Cardiac muscle cell (in vitro differentiated cells and primary cell): ENCODE results near the gene TAF4B. TPM values are rescaled to one million over a fixed set of nuclear protein-coding genes. Genes with fewer than 3 reads are reported as not detected.

Experiments
- DNase-seq, 2 donors: peaks; one replicate each; pipeline versions ENCODE4 v3.0.0 to v3.0.0-alpha.2; 2010 to 2017; ENCODE audit warnings: low read depth in 1 of 2, low spot score in 1 of 2
- H3K27ac ChIP-seq: fragments of 200-600 bp; sonication (generic); 2 replicates; pipeline ENCODE4 v1.5.1; 2016
- H3K27me3 ChIP-seq: fragments of 200-600 bp; sonication (generic); 2 replicates; pipeline ENCODE4 v1.6.0; 2016; ENCODE audit warnings: control low read depth
- H3K36me3 ChIP-seq: fragments of 200-600 bp; sonication (generic); 2 replicates; pipeline ENCODE4 v1.5.1; 2016; ENCODE audit warnings: control low read depth
- H3K4me1 ChIP-seq: fragments of 200-600 bp; sonication (generic); 2 replicates; pipeline ENCODE4 v1.8.1; 2017; ENCODE audit warnings: low read depth, mild to moderate bottlenecking, mixed run types
- H3K4me3 ChIP-seq: fragments of 200-600 bp; sonication (generic); 2 replicates; pipeline ENCODE4 v1.5.1; 2016; ENCODE audit warnings: mild to moderate bottlenecking
- H3K9me3 ChIP-seq: fragments of 200-600 bp; sonication (generic); 2 replicates; pipeline ENCODE4 v1.5.1; 2017; ENCODE audit warnings: low read depth, mild to moderate bottlenecking, control low read depth
- polyA plus RNA-seq: library from polyadenylated mRNA; unstranded; fragments of >200 nt; fragmentation: Nextera tagmentation; extraction: Ambion mirVana; gene quantifications from 2 replicates; pipeline ENCODE4 v1.2.1, GENCODE V29; 2016
- total RNA-seq: library from RNA; depleted of rRNA; stranded (reverse); fragments of >200 nt; gene quantifications from 2 replicates; pipeline ENCODE4 v1.2.3, GENCODE V29; 2016
- TF ChIP-seq, protein P1 (sequence below): IDR thresholded peaks from 2 replicates; pipeline ENCODE4 v1.5.1; 2012; ENCODE audit warnings: low read depth, mild to moderate bottlenecking, low read length

TAF4B gene
- total and polyA plus RNA-seq, 2 experiments from 2014 or later, result 1.5 to 8.2 TPM

DNA sequence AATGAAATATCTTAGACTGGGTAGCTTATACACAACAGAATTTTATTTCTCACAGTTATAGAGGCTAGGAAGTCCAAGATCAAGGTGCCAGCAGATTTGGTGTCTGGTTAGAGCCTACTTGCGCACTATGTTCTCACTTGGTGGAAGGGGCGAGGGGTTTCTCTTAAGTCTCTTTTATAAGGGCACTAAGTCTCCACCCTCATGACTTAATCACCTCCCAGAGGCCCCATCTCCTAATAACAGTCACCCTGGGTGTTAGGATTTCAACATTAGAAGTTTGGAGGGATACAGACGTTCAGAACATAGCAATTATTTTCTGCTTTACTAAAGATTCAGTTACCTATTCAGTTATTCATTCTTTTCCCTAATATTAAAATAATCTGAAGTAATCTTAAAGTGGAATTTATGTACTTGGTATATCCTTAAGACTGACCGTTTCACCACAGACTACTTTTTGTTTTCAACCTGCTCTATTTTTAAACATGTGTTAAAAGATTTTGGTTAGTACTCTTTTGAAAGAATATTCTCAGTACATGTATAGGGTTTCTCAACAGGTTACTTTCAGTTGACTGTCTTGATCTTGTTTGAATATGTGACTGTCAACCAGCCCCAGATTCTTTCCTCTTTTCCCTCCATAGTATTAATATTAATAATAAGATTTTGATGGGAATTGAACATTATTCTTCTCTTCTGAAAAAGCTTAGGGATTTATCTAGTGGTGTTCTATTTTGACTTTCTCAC, 130.0 kb downstream of the TAF4B start:
- no peaks in the 10 kb centered on the region for H3K9me3 ChIP-seq
- TF ChIP-seq, protein P1, sequence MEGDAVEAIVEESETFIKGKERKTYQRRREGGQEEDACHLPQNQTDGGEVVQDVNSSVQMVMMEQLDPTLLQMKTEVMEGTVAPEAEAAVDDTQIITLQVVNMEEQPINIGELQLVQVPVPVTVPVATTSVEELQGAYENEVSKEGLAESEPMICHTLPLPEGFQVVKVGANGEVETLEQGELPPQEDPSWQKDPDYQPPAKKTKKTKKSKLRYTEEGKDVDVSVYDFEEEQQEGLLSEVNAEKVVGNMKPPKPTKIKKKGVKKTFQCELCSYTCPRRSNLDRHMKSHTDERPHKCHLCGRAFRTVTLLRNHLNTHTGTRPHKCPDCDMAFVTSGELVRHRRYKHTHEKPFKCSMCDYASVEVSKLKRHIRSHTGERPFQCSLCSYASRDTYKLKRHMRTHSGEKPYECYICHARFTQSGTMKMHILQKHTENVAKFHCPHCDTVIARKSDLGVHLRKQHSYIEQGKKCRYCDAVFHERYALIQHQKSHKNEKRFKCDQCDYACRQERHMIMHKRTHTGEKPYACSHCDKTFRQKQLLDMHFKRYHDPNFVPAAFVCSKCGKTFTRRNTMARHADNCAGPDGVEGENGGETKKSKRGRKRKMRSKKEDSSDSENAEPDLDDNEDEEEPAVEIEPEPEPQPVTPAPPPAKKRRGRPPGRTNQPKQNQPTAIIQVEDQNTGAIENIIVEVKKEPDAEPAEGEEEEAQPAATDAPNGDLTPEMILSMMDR, result no peak
- no peaks in the 10 kb centered on the region for H3K4me1 ChIP-seq
- no peak overlapping the region for H3K4me3 ChIP-seq
- no peak for DNase-seq
- H3K27ac ChIP-seq, result no peak overlapping the region
- H3K36me3 ChIP-seq, result no peaks in the 10 kb centered on the region
- H3K27me3 ChIP-seq, result no peaks in the 10 kb centered on the region

DNA sequence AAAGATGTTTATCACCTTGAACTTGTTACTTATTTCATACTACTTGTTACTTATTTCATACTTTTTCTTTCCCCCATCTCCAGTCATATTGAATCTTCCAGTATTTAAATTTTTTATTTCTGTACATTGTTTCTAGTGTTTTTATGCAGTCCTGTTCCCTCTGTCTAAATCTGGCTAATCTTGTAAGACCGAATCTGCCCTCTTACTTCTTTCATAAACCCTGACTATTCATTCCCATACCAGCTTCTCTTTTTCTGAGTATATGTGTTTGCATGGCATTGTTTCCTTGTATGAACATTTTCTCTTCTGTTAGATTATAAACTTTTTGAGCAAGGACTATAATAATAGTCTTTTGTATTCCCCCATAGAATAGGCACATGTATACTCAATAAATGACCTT, 131.7 kb downstream of the TAF4B start:
- H3K27me3 ChIP-seq, result no peaks in the 10 kb centered on the region
- H3K4me1 ChIP-seq, result no peaks in the 10 kb centered on the region
- H3K27ac ChIP-seq, result no peak overlapping the region
- DNase-seq, result no peak
- H3K36me3 ChIP-seq, result no peaks in the 10 kb centered on the region
- TF ChIP-seq, protein P1, result no peak
- H3K4me3 ChIP-seq, result no peak overlapping the region
- no peaks in the 10 kb centered on the region for H3K9me3 ChIP-seq

DNA sequence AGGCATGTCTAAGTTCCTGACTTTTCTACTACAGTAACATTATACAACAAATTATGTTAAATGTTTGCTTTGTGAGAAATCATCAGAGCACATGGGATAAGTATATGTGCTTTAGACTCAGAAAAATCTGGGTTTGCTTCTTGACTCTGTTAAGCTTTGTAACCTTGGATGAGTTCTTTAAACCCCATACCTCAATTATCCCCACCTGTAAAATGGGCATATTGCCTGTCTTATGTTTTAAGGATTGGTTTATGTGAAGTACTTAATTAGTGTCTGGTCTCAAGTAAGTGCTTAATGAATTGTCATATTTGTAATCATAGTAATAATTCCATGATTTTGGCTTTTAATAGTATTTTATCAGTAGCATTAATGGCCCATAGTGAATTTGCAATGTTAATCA, 135.8 kb downstream of the TAF4B start:
- TF ChIP-seq, protein P1, result no peak
- no peak for DNase-seq
- H3K27me3 ChIP-seq, result no peaks in the 10 kb centered on the region
- H3K9me3 ChIP-seq, result no peaks in the 10 kb centered on the region
- no peaks in the 10 kb centered on the region for H3K36me3 ChIP-seq
- H3K4me1 ChIP-seq, result no peaks in the 10 kb centered on the region
- H3K27ac ChIP-seq, result no peak overlapping the region
- H3K4me3 ChIP-seq, result no peak overlapping the region

DNA sequence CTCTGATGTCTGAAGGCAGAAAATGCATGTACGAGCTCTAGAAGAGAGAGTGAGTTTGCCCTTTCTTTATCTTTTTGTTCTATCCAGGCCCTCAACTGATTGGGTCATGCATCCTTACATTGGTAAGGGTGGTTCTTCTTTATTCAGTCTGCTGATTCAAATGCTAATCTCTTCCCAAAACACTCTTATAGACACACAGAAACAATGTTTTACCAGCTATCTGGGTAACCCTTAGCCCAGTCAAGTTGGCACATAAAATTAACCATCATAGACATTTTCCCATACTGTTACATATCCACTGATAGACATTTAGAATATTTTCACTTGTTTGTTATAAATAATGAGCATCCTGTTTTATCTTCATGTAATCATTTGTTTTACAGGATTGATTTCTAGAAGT, 141.2 kb downstream of the TAF4B start:
- H3K4me1 ChIP-seq, result no peaks in the 10 kb centered on the region
- no peak overlapping the region for H3K27ac ChIP-seq
- H3K27me3 ChIP-seq, result no peaks in the 10 kb centered on the region
- DNase-seq, result no peak
- TF ChIP-seq, protein P1, result no peak
- H3K9me3 ChIP-seq, result peaks cover 3% of the 10 kb centered on the region
- H3K36me3 ChIP-seq, result no peaks in the 10 kb centered on the region
- H3K4me3 ChIP-seq, result no peak overlapping the region

DNA sequence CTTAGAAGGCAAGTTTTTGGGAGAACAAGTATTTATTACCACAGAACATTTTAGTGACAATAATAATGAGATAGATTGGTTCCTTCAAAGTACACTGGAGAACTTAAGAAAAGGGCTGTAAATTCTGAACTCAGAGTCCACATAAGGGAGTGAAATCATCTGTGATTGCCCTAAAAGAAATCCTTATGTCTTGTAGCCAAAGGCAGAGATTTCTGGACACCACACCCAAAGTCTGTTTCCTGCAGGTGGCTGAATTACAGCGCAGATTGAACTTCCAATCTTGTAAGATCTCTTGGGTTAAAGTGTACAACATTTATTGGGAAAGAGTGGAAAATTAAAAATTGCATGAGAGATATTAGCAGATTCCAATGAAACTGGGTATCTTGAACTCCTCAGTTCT, 143.8 kb downstream of the TAF4B start:
- H3K36me3 ChIP-seq, result no peaks in the 10 kb centered on the region
- H3K4me3 ChIP-seq, result no peak overlapping the region
- H3K4me1 ChIP-seq, result no peaks in the 10 kb centered on the region
- TF ChIP-seq, protein P1, result no peak
- H3K27me3 ChIP-seq, result no peaks in the 10 kb centered on the region
- H3K27ac ChIP-seq, result no peak overlapping the region
- DNase-seq, result no peak
- peaks cover 3% of the 10 kb centered on the region for H3K9me3 ChIP-seq
